GM19455 (cell line): ENCODE measurements around the gene FAM193A.
A peak's percentile ranks its signal among the peaks of the same experiment; 100 is the strongest.
"Not testable (repeated sequence)": the region's sequence is repeated elsewhere in the genome, so short reads cannot be mapped to it uniquely, and the experiment has no call there.

ENCODE experiments used
- ATAC-seq: cut with Tn5 transposase; IDR thresholded peaks from one replicate; pipeline ENCODE4 v1.9.1; 2021; ENCODE audit not compliant: unreplicated experiment

The FAM193A gene

DNA sequence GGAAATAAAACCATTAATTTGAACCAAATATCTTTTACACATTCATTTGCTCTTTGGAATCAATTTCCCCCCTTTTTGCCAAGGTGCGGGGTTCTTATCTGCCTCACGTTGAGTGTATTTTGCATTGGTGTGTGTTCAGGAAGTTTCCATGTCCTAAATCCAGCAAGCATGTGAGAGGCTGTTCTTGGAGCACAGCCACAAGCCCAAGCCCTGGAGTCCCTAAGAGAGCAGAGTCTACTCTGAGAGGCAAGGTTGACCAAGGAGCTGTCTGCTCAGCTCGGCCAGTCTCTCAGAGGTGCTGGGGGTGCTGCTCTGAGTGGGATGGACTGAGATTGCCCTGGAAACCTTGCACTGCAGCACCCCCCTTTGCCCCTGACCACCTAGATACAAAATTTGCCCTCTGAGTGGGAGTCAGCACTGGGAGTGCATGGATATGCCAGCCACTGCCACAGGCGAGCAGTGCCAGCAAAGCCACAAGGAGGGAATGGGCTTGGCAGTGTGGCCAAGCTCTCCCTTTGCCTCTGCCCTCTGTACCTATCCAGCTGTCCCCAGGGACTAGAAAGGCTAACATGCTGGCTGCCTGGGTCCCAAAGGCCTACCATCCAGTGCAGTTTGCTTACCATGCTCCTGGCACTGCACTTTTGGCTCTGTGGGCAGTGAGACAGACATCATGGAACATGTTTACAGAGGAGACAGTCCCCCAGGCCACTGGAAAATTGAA is 20.5 kb upstream of the FAM193A start:
- ATAC-seq = no peak

DNA sequence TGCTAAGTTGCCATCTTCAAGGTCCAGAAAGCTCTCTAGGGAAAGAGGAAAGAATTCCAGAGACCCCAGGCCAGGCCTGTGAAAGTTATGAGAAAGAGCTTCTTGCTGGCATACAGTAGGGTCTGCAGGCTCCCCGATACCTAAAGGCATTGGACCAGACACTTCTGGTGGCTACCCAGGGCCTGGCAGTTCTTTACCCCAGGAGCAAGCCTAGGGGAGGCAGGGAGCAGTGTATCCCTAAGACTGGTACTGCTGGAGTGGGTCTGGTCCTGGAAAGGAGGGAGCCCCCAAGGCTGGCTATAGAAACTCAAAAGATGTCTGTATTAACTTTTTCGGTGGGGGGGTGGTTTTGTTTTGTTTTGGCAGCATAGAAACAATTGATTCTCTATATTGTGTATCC is 19.8 kb upstream of the FAM193A start:
- ATAC-seq = no peak

- no peak for ATAC-seq
Observed at GRCh38 chr4:2526559-2526958, 9.9 kb upstream of the FAM193A start.

DNA sequence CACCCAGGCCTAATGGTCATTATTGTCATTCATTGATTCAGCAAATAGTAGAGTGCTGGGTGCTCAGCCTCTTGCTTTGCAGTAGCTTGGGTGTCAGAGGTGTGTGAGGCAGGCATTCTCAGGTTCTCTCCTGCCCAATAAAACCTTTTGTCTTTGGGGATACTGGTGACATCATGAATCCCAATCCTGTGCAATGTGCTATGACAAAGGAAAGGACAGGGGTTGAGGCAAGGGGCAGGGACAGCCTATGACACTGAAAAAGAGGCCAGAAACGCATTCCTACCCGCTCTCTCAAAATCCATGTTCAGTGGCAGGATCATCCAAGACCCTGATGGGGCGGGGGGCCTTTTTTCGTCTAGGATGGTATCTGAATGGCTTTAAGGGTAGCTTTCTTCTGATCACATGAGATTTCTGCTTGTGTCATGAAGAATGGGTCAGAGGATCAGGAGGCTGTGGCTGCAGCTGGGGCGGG is 1.5 kb upstream of the FAM193A start:
- no peak for ATAC-seq

DNA sequence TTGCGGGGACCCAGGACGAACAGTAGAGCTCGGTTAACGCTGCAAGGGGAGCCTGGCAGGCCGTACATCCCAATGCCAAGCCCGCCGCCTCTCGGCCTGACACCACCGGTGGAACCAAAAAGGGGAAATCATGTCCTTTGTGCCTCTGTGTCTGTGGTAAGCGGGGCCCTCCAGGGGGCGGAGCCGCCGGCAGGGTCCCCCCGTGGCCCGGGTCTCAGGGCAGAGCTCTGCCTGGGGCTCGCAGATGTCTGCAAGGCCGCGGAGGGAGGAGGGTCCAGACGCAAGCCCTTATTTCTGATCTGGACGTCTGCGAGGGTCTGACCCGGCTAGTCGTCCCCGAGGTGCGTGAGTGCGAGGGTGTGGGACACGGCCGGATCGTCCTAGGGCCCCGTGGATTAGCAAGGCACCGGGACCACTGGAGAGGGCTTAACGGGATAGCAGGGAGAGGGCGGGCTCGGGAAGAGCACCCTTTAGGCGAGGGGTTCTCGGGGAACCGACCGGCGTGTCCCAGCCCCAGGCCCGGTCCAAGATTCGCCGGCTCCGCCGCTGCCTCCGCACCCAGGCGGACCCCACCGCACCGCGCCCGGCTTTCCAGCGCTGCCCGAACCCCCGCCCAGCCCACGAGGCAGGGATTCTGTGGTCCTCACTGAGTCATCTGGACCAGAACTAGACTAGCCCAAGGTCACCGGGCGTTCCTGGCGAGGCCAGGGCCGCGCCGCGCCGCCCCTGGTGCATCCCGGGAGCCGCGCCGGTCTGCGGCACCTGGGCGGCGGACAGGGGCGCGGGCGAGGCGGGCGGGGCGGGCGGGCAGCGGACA is 863 bp upstream of the FAM193A start:
- peak; percentile 32 for ATAC-seq

GRCh38 chr4:2537011-2537830 is 774 bp downstream of the FAM193A start:
- peak; percentile 18 for ATAC-seq

- not testable (repeated sequence) for ATAC-seq
Observed at GRCh38 chr4:2543580-2544191, 7.2 kb downstream of the FAM193A start.

DNA sequence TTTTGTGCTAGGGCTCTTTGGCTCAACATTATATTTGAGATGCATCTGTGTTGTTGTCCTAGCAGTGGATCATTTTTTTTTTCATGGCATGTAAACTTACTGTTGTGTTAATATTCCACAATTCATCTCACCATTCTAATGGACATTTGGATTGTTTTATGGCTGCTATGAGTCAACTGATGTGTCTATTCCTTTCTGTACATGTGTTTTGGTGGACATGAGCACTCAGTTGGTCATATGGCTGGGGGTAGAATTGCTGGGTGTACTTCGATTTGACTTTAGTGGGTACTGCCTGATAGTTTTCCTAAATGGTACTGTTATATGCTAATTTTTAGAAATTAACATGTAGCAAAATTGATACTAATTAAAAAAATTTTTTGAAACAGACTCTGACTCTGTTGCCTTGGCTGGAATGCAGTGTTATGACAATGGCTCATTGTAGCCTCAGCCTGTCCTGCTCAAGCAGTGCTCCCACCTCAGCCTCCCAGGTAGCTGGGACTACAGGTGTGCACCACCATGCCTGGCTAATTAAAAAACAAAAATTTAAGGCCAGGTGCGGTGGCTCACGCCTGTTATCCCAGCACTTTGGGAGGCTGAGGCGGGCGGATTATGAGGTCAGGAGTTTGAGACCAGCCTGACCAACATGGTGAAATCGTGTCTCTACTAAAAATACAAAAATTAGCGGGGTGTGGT is 9.0 kb downstream of the FAM193A start:
- ATAC-seq = no peak

GRCh38 chr4:2546286-2546823 is 9.9 kb downstream of the FAM193A start:
- ATAC-seq = no peak

DNA sequence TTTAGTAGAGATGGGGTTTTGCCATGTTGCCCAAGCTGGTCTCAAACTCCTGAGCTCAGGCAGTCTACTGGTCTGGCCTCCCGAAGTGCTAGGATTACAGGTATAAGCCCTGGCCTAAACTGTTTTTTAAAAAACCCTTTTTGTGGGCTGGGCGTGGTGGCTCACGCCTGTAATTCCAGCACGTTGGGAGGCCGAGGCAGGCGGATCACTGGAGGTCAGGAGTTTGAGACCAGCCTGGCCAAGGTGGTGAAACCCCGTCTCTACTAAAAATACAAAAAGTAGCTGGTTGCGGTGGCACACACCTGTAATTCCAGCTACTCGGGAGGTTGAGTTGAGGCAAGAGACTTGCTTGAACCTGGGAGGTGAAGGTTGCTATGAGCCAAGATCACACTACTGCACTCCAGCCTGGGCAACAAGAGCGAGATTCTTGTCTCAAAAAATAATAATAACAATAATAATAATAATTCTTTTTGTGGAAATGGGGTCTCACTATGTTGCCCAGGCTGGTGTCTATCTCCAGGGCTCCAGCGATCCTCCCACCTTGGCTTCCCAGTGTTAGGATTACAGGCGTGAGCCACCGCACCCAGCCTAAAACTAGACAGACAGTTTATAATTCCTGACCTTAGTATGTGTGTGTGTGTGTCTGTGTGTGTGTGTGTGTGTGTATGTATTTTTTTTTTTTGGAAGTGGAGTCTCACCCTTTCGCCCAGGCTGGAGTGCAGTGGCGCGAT is 10.7 kb downstream of the FAM193A start:
- not testable (repeated sequence) for ATAC-seq

GRCh38 chr4:2551118-2551517 is 14.7 kb downstream of the FAM193A start:
- no peak for ATAC-seq

GRCh38 chr4:2552806-2553205 is 16.4 kb downstream of the FAM193A start:
- ATAC-seq = no peak

DNA sequence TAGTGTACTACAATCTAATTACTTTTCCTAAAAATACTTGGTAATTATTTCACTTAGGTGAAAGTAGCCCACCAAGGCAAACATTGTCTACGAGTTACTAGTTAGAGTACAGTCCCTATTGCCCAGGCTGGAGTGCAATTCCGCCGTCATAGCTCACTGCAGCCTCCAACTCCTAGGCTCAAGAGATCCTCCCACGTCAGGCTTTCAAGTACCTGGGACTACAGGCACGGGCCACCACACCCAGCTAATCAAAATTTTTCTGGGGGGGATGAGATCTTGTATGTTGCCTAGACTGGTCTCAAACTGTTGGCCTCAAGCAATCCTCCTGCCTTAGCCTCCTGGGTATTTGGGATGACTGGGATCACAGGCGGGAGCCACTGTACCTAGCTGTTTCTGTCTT is 21.9 kb downstream of the FAM193A start:
- no peak for ATAC-seq

GRCh38 chr4:2560167-2560566 is 23.7 kb downstream of the FAM193A start:
- no peak for ATAC-seq

GRCh38 chr4:2565533-2565932 is 29.1 kb downstream of the FAM193A start:
- ATAC-seq = no peak

DNA sequence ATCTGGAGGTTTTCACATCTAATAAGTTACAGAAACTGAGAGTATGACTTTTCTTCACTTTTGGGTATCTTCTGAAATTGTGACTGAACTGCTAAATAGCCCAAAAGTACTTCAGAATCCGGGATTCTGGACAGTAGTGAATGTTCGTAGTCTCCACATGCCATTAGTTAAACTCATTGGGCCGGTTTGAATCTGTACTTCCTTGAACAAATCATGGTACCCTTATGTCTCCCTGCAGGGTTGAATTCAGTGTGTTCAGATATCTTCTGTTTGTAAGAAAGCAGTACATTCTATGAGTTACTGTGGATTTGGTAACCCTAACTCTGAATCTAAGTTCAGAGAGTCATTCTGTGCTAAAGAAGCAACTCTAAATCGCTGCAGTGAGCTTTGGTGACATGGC is 33.6 kb downstream of the FAM193A start:
- no peak for ATAC-seq

- ATAC-seq = no peak
Observed at GRCh38 chr4:2570551-2571222, 34.2 kb downstream of the FAM193A start.

DNA sequence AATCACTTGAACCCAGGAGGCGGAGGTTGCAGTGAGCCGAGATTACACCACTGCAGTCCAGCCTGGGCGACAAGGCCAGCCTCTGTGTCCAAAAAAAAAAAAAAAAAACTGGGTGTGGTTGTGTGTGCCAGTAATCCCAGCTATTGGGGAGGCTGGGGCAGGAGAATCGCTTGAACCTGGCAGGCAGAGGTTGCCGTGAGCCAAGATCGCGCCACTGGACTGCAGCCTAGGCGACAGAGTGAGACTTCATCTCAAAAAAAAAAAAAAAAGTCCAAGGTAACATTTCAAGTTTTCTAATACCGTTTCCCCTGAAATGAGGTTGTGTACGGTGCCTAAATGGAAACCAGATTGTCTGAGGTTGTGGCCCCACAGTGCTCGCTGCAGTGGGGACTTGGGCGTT is 35.6 kb downstream of the FAM193A start:
- ATAC-seq = no peak

GRCh38 chr4:2572866-2573265 is 36.4 kb downstream of the FAM193A start:
- ATAC-seq = no peak
